ENCODE data around the gene RBPJ.

RBPJ gene

GRCh38 chr4:26320538-26321372, at the start of gene RBPJ:
Gene RBPJ (plus strand): TSS chr4:26321014. CDS start chr4:26321029, 15 bp downstream.
- peak; percentile 98 for FAIRE-seq

GRCh38 chr4:26271703-26272102, 49.1 kb upstream of the RBPJ start:
- FAIRE-seq = no peak

- peak; percentile 95 for FAIRE-seq
Measured at GRCh38 chr4:26272654-26273615, 47.9 kb upstream of the RBPJ start.

GRCh38 chr4:26273616-26273980, 47.2 kb upstream of the RBPJ start:
- FAIRE-seq = peak; percentile 59

- no peak for FAIRE-seq
Measured at GRCh38 chr4:26275281-26275680, 45.5 kb upstream of the RBPJ start.

GRCh38 chr4:26279446-26279845, 41.4 kb upstream of the RBPJ start:
- no peak for FAIRE-seq

GRCh38 chr4:26281881-26282280, 38.9 kb upstream of the RBPJ start:
- no peak for FAIRE-seq

- FAIRE-seq = no peak
Measured at GRCh38 chr4:26284536-26284935, 36.3 kb upstream of the RBPJ start.

GRCh38 chr4:26285272-26285671, 35.5 kb upstream of the RBPJ start:
- FAIRE-seq = no peak

GRCh38 chr4:26287756-26288155, 33.1 kb upstream of the RBPJ start:
- FAIRE-seq = peak; percentile 67

- peak; percentile 99 for FAIRE-seq
Measured at GRCh38 chr4:26288355-26288909, 32.4 kb upstream of the RBPJ start.

- no peak for FAIRE-seq
Measured at GRCh38 chr4:26289401-26289800, 31.4 kb upstream of the RBPJ start.

- FAIRE-seq = no peak
Measured at GRCh38 chr4:26290321-26290720, 30.5 kb upstream of the RBPJ start.

GRCh38 chr4:26294904-26295303, 25.9 kb upstream of the RBPJ start:
- no peak for FAIRE-seq

- FAIRE-seq = peak; percentile 100
Measured at GRCh38 chr4:26296021-26296420, 24.8 kb upstream of the RBPJ start.

GRCh38 chr4:26296514-26296913, 24.3 kb upstream of the RBPJ start:
- no peak for FAIRE-seq

GRCh38 chr4:26297219-26297618, 23.6 kb upstream of the RBPJ start:
- no peak for FAIRE-seq

- FAIRE-seq = peak; percentile 100
Measured at GRCh38 chr4:26298198-26298947, 22.4 kb upstream of the RBPJ start.

GRCh38 chr4:26299254-26299882, 21.4 kb upstream of the RBPJ start:
- FAIRE-seq = no peak

GRCh38 chr4:26300314-26301307, 20.2 kb upstream of the RBPJ start:
- peak; percentile 100 for FAIRE-seq

Data from G401.6 (cell line).